HepG2 (cell line): ENCODE results near the gene GYS1. TPM values are rescaled to one million over a fixed set of nuclear protein-coding genes. Genes with fewer than 3 reads are reported as not detected.
A peak's percentile ranks its signal among the peaks of the same experiment; 100 is the strongest.

Experiments
- ATAC-seq: fragments of 200-7000 bp; cut with Tn5 transposase; 3 replicates; pipeline ENCODE4 v1.9.1; 2020; ENCODE audit warnings: mild to moderate bottlenecking, moderate library complexity
- BruUV-seq: library from RNA; stranded (reverse); fragments of 400-500 nt; replicated peaks from 2 replicates; lab custom pipeline; 2021; lab: Mats Ljungman, UMichigan
- CTCF ChIA-PET: fragments of 300-600 bp; formaldehyde crosslinking; extraction: SDS; loops from one replicate; lab custom pipeline; 2021; ENCODE audit warnings: low total read pairs, inconsistent platforms, low intra/inter-chr PET ratio; lab: Yijun Ruan, JAX
- POLR2A ChIA-PET: fragments of 350-600 bp; sonication (Branson Sonifier 250); formaldehyde crosslinking; loops from one replicate; lab custom pipeline; 2020; ENCODE audit warnings: antibody characterized with exemption, inconsistent platforms; lab: Yijun Ruan, JAX
- DNase-seq: peaks from one replicate; pipeline ENCODE4 v3.0.0-alpha.2; 2015; ENCODE audit warnings: low spot score
- FAIRE-seq: peaks from 3 replicates; lab custom pipeline; 2011; peaks lifted over from hg19 to GRCh38; lab: Jason Lieb, UNC
- H2AFZ ChIP-seq: one replicate; pipeline ENCODE4 v1.6.1; 2011; ENCODE audit warnings: low read length, inconsistent platforms
- H3K27ac ChIP-seq: fragments of 300-600 bp; 3 replicates; pipeline ENCODE4 v1.8.0; 2011; ENCODE audit warnings: mixed run types, mild to moderate bottlenecking, mixed read lengths, low read length, inconsistent platforms; ENCODE audit not compliant: insufficient read depth; ENCODE audit errors: extremely low read length
- H3K27me3 ChIP-seq, 2 experiments: fragments of 200-600 bp in 1 of 2; 2 replicates in 1 of 2; 3 replicates in 1 of 2; pipeline versions ENCODE4 v1.6.0 to v1.8.0; 2011; ENCODE audit warnings: low read length in 2 of 2, mild to moderate bottlenecking in 2 of 2, moderate library complexity in 2 of 2, inconsistent platforms in 1 of 2; ENCODE audit not compliant: insufficient read depth in 2 of 2, control insufficient read depth in 1 of 2
- H3K36me3 ChIP-seq, 2 experiments: fragments of 200-600 bp in 1 of 2; replicated peaks in 1 of 2; 2 replicates in 1 of 2; 3 replicates in 1 of 2; pipeline versions ENCODE4 v1.5.1 to v1.8.0; 2011; ENCODE audit warnings: low read length in 2 of 2, inconsistent platforms in 1 of 2; ENCODE audit not compliant: insufficient read depth in 2 of 2, control insufficient read depth in 1 of 2
- H3K4me1 ChIP-seq: 2 replicates; pipeline ENCODE4 v1.5.1; 2012; ENCODE audit warnings: low read length, inconsistent platforms; ENCODE audit not compliant: insufficient read depth
- H3K4me2 ChIP-seq: 2 replicates; pipeline ENCODE4 v1.6.0; 2011; ENCODE audit warnings: low read depth, low read length, inconsistent platforms
- H3K4me3 ChIP-seq, 3 experiments: fragments of 200-600 bp in 1 of 3; sonication (generic), shearing (Covaris generic) in 1 of 3; replicated peaks in 1 of 3; 2 replicates each; pipeline ENCODE4 v1.5.1; 2011 to 2016; ENCODE audit warnings: low read length in 3 of 3, inconsistent platforms in 2 of 3, low read depth in 2 of 3, mild to moderate bottlenecking in 2 of 3, control low read depth in 1 of 3, mixed read lengths in 1 of 3; ENCODE audit not compliant: insufficient read depth in 1 of 3
- H3K79me2 ChIP-seq: one replicate; pipeline ENCODE4 v1.6.1; 2011; ENCODE audit warnings: low read length, inconsistent platforms; ENCODE audit not compliant: insufficient read depth
- H3K9ac ChIP-seq: 2 replicates; pipeline ENCODE4 v1.6.0; 2011; ENCODE audit warnings: mild to moderate bottlenecking, low read depth, low read length, inconsistent platforms; ENCODE audit not compliant: insufficient read depth
- H3K9me3 ChIP-seq: 2 replicates; pipeline ENCODE4 v1.5.1; 2012; ENCODE audit warnings: mild to moderate bottlenecking, low read length
- H4K20me1 ChIP-seq: 2 replicates; pipeline ENCODE4 v1.6.0; 2011; ENCODE audit warnings: inconsistent platforms, mild to moderate bottlenecking, low read length, moderate library complexity; ENCODE audit not compliant: insufficient read depth
- JARID2 ChIP-seq: sonication (generic); formaldehyde crosslinking; IDR thresholded peaks from 2 replicates; pipeline ENCODE4 v1.8.1; 2023; ENCODE audit warnings: missing genetic modification reagents, inconsistent platforms; ENCODE audit not compliant: insufficient replicate concordance
- MED8 ChIP-seq: sonication (generic); formaldehyde crosslinking; IDR thresholded peaks from 2 replicates; pipeline ENCODE4 v1.8.1; 2023; ENCODE audit warnings: mild to moderate bottlenecking, missing genetic modification reagents; ENCODE audit not compliant: insufficient replicate concordance
- RBFOX2 ChIP-seq: fragments of 200-400 bp; formaldehyde crosslinking; IDR thresholded peaks from 2 replicates; pipeline ENCODE4 v1.6.1; 2017; ENCODE audit warnings: low read depth, mild to moderate bottlenecking, low read length
- SALL1 ChIP-seq: sonication (generic); formaldehyde crosslinking; IDR thresholded peaks from 2 replicates; pipeline ENCODE4 v1.8.0; 2022; ENCODE audit warnings: mild to moderate bottlenecking, missing genetic modification reagents
- TBX3 ChIP-seq: fragments of 450-650 bp; IDR thresholded peaks from 2 replicates; pipeline ENCODE4 v1.6.1; 2017; ENCODE audit warnings: antibody characterized with exemption, mild to moderate bottlenecking, inconsistent platforms, borderline replicate concordance
- TIGD3 ChIP-seq: sonication (generic); formaldehyde crosslinking; IDR thresholded peaks from 2 replicates; pipeline ENCODE4 v1.5.1; 2020; ENCODE audit warnings: mild to moderate bottlenecking, missing genetic modification reagents, borderline replicate concordance
- ZNF12 ChIP-seq: sonication (generic); formaldehyde crosslinking; IDR thresholded peaks from 2 replicates; pipeline ENCODE4 v1.5.0; 2020; ENCODE audit warnings: missing genetic modification reagents
- ZNF138 ChIP-seq: sonication (generic); formaldehyde crosslinking; IDR thresholded peaks from 2 replicates; pipeline ENCODE4 v1.5.0; 2020; ENCODE audit warnings: mild to moderate bottlenecking, low read depth, missing genetic modification reagents
- ZNF280B ChIP-seq: sonication (generic); formaldehyde crosslinking; IDR thresholded peaks from 2 replicates; pipeline ENCODE4 v1.5.0; 2020; ENCODE audit warnings: missing genetic modification reagents, mild to moderate bottlenecking, borderline replicate concordance
- ZNF576 ChIP-seq: sonication (generic); formaldehyde crosslinking; IDR thresholded peaks from 2 replicates; pipeline ENCODE4 v1.4.0; 2020; ENCODE audit warnings: mild to moderate bottlenecking, missing genetic modification reagents
- WGBS: methylation state at CpG from one replicate; pipeline ENCODE4 v1.1.6; 2017; ENCODE audit warnings: low lambda C conversion rate; 5-methylcytosine and 5-hydroxymethylcytosine counted together
- in situ Hi-C: cut with HindIII; loops from 2 replicates; pipeline ENCODE4 v1.10.0; 2017; ENCODE audit warnings: low pct_unique_long_range_greater_than_20kb; ENCODE audit not compliant: extremely low pct_ligation_motif_present
- intact Hi-C: fragments of 100-400 bp; cut with micrococcal nuclease; formaldehyde crosslinking; loops from one replicate; pipeline ENCODE4 v1.10.0; 2022; ENCODE audit not compliant: unreplicated experiment
- polyA plus RNA-seq, 8 experiments: library from polyadenylated mRNA; depleted of rRNA in 3 of 8; stranded (reverse) in 7 of 8; unstranded in 1 of 8; fragments of >200 nt; fragmentation: Illumina TruSeq in 4 of 8; extraction: Trizol in 4 of 8; gene quantifications; 2 replicates each; pipeline versions ENCODE4 v1.2.1 to v1.2.3, GENCODE V29; 2011 to 2016; ENCODE audit warnings: low read depth in 4 of 8, missing spikeins in 1 of 8, mixed read lengths in 1 of 8; ENCODE audit not compliant: insufficient read depth in 1 of 8
- total RNA-seq, 5 experiments: library from RNA; depleted of rRNA; stranded (reverse); fragments of >200 nt; fragmentation: Illumina TruSeq; extraction: Trizol; gene quantifications; 2 replicates each; pipeline ENCODE4 v1.2.3, GENCODE V29; 2016; ENCODE audit warnings: low read depth in 1 of 5

Gene GYS1
- total and polyA plus RNA-seq, 2 of the 13 experiments (the other 11 are each of a cell fraction or from before 2014, with no cell fraction given): 18.4 to 42.1 TPM

GRCh38 chr19:48922548-48923490, 70.3 kb downstream of the GYS1 start:
- FAIRE-seq (no peak), DNase-seq (no peak), ATAC-seq (no peak)
- intact Hi-C loops (no loop called here), in situ Hi-C loops (no loop called here)
- TSS peak; percentile 81 for BruUV-seq
- ChIA-PET POLR2A (no interaction called here), CTCF (no interaction called here)
- Histone ChIP-seq H3K9me3 (no peaks in the 10 kb centered on the region), H3K9ac (no peak overlapping the region), H3K4me3 (no peak overlapping the region), H2AFZ (no peak overlapping the region), H3K27me3 (no peaks in the 10 kb centered on the region), H3K4me2 (no peak overlapping the region), H3K36me3 (peaks cover 5 to 22% of the 10 kb centered on the region in 2 experiments; a peak in 4 of 5 replicates), H3K79me2 (no peaks in the 10 kb centered on the region), H3K4me1 (no peaks in the 10 kb centered on the region), H3K27ac (no peak overlapping the region), H4K20me1 (no peaks in the 10 kb centered on the region)
- 88% methylated on average over 16 of the region's 18 CpGs for WGBS
- no peak for TF ChIP-seq ZNF138 (CRISPR knock-in tag)
- no peak for TF ChIP-seq TBX3

- H3K27me3 ChIP-seq: no peaks in the 10 kb centered on the region
- peaks cover 5 to 23% of the 10 kb centered on the region in 2 experiments; a peak in 4 of 5 replicates for H3K36me3 ChIP-seq
- H3K4me2 ChIP-seq: no peak overlapping the region
- 93% methylated on average over 5 of the region's 12 CpGs for WGBS
- POLR2A ChIA-PET: no interaction called here
- H3K9me3 ChIP-seq: no peaks in the 10 kb centered on the region
- in situ Hi-C loops (no loop called here), intact Hi-C loops (no loop called here)
- H3K27ac ChIP-seq: no peak overlapping the region
- no peak for DNase-seq
- H3K79me2 ChIP-seq: no peaks in the 10 kb centered on the region
- no peak for FAIRE-seq
- no peak overlapping the region for H3K4me3 ChIP-seq
- H3K4me1 ChIP-seq: no peaks in the 10 kb centered on the region
- H4K20me1 ChIP-seq: no peaks in the 10 kb centered on the region
- ATAC-seq: no peak
- no TSS peak for BruUV-seq
- H2AFZ ChIP-seq: no peak overlapping the region
- CTCF ChIA-PET: no interaction called here
- H3K9ac ChIP-seq: no peak overlapping the region
- TF ChIP-seq MED8 (CRISPR knock-in tag): no peak
- no peak for TF ChIP-seq JARID2
- 0 out of 2 replicates have a peak, but pooled peaks have one; percentile 29 for TF ChIP-seq RBFOX2
- no peak for TF ChIP-seq SALL1 (CRISPR knock-in tag)
- no peak for TF ChIP-seq ZNF576 (CRISPR knock-in tag)
- TF ChIP-seq ZNF280B: no peak
- TF ChIP-seq TIGD3 (CRISPR knock-in tag): no peak
- no peak for TF ChIP-seq ZNF12 (CRISPR knock-in tag)
Observed at GRCh38 chr19:48921721-48922500, 71.2 kb downstream of the GYS1 start.
